Measurements from ENCODE around the gene SOX8.

DNA sequence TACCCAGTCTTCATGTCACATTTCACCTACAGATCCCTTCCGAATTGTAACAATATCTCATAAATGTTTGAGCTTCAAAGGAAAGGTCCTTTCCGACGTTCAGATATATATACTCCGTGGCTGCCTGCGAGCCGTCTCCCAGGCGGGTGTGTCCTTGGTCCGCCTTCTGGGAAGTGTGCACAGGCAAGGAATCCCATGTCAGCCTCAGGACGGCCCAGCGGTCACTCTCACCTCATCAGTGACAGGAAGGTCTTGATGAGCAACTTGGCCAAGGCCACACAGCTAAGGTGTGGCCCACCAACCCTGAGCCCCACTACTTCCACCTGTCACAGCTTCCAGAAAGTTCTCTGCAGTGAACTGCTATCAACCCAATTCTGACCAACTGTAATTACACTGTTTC, 15.1 kb upstream of the SOX8 start:
- TF ChIP-seq, protein P1, sequence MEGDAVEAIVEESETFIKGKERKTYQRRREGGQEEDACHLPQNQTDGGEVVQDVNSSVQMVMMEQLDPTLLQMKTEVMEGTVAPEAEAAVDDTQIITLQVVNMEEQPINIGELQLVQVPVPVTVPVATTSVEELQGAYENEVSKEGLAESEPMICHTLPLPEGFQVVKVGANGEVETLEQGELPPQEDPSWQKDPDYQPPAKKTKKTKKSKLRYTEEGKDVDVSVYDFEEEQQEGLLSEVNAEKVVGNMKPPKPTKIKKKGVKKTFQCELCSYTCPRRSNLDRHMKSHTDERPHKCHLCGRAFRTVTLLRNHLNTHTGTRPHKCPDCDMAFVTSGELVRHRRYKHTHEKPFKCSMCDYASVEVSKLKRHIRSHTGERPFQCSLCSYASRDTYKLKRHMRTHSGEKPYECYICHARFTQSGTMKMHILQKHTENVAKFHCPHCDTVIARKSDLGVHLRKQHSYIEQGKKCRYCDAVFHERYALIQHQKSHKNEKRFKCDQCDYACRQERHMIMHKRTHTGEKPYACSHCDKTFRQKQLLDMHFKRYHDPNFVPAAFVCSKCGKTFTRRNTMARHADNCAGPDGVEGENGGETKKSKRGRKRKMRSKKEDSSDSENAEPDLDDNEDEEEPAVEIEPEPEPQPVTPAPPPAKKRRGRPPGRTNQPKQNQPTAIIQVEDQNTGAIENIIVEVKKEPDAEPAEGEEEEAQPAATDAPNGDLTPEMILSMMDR (IDR thresholded peaks at IDR 0.05) = no peak
- no peak for TF ChIP-seq ZFX (IDR thresholded peaks at IDR 0.05; ENCODE audit: borderline replicate concordance)

Measured in 22Rv1 (cell line).